ENCODE results near the gene DCTD. TPM values are rescaled to one million over a fixed set of nuclear protein-coding genes. Genes with fewer than 3 reads are reported as not detected.

The DCTD gene
- total RNA-seq: 85.2 TPM

DNA sequence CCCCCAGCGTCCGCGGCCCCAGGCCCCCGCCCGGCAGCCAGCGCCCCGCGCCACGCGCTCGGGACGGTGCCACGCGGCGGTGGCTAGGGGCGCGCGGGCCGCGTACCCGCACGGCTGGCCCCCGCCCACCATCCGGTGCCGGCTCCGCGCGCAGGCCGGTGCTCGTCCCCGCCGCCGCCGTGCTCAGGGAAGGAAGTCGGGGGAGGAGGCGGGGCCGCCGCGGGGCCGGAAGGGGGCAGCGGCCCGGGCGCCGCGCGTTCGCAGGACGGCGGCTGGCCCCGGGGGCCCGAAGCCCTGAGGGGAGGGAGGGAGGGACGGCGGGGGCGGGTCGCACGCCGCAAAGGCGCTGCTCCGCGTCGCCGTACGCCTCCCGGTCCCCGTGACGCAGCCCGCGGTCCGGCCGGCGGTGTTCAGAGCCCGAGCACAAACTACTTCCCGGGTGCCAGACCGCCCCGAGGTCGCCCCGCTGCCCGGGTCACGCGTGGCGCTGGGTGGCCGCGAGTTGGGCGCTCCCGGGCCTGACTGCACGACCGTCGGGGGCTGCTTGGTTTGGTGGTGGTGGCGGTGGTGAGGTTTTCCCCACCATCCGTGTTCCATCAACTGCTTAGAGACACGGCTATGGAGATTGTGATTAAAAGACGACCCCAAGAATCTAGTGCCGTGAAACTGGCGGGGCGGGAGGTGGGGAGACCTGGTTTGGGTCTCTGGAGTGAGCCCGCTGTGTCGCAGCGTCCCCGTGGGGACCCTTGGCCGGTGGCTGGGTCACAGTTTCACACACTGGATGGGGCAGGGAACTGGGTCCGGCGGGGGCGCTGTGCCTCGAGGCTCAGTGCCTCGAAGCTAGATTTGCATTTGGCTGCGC is at the start of gene DCTD:
Gene DCTD, minus strand, starts transcription at position 205 of the 862 bp plus-strand sequence. CDS start 1,818 bp downstream, outside the sequence.
- DNase-seq (ENCODE audit: low spot score) (peak; percentile 88), ATAC-seq (peak; percentile 85)
- intact Hi-C loops (cut with DNase I): no loop called here

GRCh38 chr4:182960746-182961145 is 43.6 kb upstream of the DCTD start:
- intact Hi-C loops (cut with DNase I): no loop called here
- DNase-seq (ENCODE audit: low spot score) (no peak), ATAC-seq (no peak)

DNA sequence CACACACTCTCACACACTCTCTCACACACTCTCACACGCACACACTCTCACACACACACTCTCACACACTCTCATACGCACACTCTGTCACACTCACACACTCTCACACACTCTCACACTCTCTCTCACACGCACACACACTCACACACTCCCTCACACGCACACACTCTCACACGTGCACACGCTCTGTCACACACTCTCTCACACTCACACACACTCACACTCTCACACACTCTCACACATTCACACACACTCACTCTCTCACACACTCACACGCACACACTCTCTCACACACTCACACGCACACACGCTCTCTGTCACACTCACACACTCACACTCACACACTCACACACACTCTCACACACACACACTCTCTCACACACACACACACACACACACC is 43.0 kb upstream of the DCTD start:
- intact Hi-C loops (cut with DNase I): no loop called here
- no peak for DNase-seq (ENCODE audit: low spot score)
- ATAC-seq: no peak

- DNase-seq (ENCODE audit: low spot score): no peak
- ATAC-seq: no peak
- intact Hi-C loops (cut with DNase I): no loop called here
These were observed 38.2 kb upstream of the DCTD start for GRCh38 chr4:182955411-182955810.

- DNase-seq (ENCODE audit: low spot score) (no peak), ATAC-seq (no peak)
- intact Hi-C loops (cut with DNase I): no loop called here
These were observed 27.5 kb upstream of the DCTD start for GRCh38 chr4:182944484-182945213.

GRCh38 chr4:182939680-182940079 is 22.5 kb upstream of the DCTD start:
- intact Hi-C loops (cut with DNase I): loop anchor here (10.0 kb wide), 1 partner anchor 325 kb away; no protein-coding TSS in a partner anchor
- no peak for DNase-seq (ENCODE audit: low spot score)
- no peak for ATAC-seq

GRCh38 chr4:182938205-182938645 is 21.0 kb upstream of the DCTD start:
- peak; percentile 84 for DNase-seq (ENCODE audit: low spot score)
- intact Hi-C loops (cut with DNase I): loop anchor here (10.0 kb wide), 1 partner anchor 327 kb away; no protein-coding TSS in a partner anchor
- peak; percentile 97 for ATAC-seq

DNA sequence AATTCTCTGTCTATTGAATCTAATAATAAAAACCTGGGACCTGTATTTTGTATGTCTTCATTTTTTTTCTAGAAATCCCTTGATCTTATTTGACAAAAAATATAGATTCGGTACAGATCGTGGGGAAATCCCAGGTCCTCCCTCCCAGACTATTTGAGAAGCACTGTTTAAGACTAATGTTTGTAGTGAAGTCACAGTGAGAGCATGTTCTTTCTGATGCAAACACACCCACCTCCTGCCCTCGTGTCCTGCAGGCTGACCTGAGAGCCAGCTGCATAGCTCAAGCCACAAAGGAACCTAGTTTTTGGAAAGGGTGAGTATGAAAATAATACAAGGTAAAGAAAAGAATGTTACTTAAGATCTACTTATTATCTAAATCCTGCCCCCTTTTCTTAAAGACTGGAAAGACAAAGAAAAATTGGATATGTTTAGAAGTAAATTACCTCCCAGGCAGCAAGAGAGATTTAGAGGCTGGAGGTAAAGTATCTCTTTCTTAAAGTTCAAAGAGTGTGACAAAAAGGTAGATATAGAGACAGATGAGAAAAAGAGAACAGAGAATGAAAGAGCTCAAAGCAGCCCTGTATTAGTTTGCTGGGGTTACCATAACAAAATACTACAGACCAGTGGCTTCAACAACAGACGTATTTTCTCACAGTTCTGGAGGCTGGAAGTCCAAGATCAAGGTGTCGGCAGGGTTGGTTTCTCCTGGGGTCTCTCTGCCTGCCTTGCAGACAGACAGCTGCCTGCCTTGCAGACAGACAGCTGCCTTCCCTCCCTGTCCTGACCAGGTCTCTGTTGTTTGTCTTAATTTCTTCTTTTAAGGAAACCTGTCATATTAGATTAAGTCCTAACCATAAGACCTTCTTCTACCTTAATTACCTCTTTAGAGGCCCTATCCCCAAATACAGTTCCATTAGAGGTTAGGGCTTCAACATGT is 20.4 kb upstream of the DCTD start:
- peak; percentile 25 for ATAC-seq
- intact Hi-C loops (cut with DNase I): loop anchor here (10.0 kb wide), 1 partner anchor 327 kb away; no protein-coding TSS in a partner anchor
- DNase-seq (ENCODE audit: low spot score): no peak

DNA sequence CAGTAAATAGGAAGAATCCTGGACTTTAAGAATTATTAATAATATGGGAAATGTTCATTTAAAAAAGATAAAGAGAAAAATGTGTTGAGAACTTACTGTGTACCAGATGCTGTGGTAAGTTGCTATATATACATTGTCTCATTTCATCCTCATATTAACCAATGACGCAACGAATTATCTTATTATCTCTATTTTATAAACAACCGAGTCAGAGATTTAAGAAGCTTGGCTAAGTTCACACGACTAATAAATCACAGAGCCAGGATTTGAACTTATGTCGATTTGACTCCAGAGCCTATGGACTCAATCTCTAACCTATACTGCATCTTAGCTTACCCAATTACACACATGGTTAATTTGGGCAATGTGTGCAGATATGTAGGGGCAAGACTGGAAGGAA is 15.5 kb upstream of the DCTD start:
- intact Hi-C loops (cut with DNase I): loop anchor here (10.0 kb wide), 1 partner anchor 332 kb away; no protein-coding TSS in a partner anchor
- ATAC-seq: no peak

DNA sequence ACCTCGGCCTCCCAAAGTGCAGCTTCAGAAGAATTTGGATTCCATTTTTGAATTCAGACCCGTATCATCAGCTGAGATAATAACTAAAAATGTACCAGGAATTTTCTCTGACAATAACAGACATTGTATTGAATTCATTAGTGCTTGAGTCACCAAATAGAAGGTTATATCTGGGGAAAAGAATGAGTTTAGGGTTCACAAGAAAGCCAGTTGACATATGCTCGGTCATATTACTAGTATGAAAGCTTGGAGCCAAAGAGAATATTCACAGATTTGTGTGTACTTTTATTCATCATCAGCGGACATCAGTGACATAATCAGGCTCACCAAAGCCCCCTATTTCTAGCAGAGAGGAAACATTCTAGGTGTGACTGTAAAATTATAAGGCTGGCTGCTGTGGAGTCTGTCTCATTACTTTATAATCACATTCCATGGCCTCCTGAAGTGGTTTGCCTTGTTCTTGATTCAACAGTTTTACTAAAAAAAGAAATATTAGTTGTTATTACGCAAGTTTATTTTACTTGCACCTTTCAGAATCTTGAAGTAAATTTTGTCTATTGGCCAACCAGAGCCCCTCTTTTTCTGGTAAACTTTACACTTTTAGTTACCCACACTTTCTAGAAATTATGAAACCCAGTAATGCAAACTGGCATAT is 14.6 kb upstream of the DCTD start:
- intact Hi-C loops (cut with DNase I): loop anchor here (10.0 kb wide), 1 partner anchor 333 kb away; no protein-coding TSS in a partner anchor
- ATAC-seq: no peak
- DNase-seq (ENCODE audit: low spot score): no peak

More for the DNA sequence above, 15.5 kb upstream of the DCTD start:
- no peak for DNase-seq (ENCODE audit: low spot score)

- intact Hi-C loops (cut with DNase I): loop anchor here (10.0 kb wide), 1 partner anchor 334 kb away; no protein-coding TSS in a partner anchor
- DNase-seq (ENCODE audit: low spot score): no peak
- ATAC-seq: no peak
These were observed 13.7 kb upstream of the DCTD start for GRCh38 chr4:182930889-182931288.

DNA sequence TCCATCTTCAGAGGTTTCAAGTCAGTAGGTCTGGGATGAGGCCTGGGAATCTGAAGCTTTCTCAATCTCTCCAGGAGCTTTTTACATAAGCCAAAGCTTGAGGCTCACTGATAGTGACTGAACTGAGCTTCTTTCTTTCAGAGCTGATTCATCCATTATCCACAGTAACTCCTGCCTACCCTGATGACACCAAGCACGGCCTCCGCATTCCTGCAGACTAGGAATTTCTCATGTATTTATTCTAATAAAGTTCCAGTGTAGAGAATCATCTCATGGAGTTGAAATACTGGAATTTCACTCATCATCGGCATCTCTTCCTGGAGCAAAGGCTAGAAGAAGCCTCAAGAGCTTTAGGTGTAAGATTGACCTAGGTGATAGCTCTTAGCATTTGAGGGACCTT is 12.1 kb upstream of the DCTD start:
- intact Hi-C loops (cut with DNase I): no loop called here
- no peak for DNase-seq (ENCODE audit: low spot score)
- no peak for ATAC-seq

DNA sequence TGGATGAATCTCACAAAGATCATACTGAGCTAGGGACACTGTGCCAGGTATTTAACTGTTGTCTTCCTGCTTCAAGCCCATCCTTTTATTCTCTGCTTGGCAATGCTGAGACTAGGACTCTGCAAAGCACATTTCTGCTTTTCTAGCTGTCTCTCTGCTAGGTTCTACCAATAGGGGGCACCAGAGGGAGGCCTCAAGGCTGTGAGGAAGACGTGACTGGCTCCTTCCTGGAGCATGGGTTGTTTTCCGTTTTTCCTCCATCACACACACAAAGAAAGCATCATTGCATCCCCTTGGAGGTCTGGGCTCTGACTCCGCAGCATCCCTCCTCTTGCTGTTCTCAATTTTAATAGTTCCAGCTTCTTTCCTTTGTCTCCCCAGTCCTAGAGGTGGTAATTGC is 10.9 kb upstream of the DCTD start:
- intact Hi-C loops (cut with DNase I): no loop called here
- no peak for DNase-seq (ENCODE audit: low spot score)
- no peak for ATAC-seq

GRCh38 chr4:182927505-182927904 is 10.3 kb upstream of the DCTD start:
- intact Hi-C loops (cut with DNase I): no loop called here
- ATAC-seq (no peak), DNase-seq (ENCODE audit: low spot score) (no peak)

DNA sequence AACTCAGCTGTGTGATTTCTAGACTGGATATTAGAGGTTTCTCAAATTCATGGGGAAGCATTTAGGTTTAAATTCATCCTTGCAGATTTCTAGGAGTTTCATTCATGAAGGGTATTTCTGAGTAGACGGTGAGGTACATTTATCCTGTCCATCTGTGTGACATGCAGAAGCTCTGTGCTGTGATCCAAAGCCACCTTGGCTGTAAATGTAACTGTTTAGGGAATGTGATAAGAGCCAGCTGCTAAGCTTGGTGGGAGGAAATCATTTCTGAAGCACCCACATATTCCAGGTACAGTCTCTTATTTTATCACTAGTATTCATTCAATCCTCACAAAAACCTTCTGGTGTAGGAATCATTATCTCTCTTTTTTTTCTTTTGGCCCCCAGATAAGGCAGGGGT is 8.7 kb upstream of the DCTD start:
- ATAC-seq (no peak), DNase-seq (ENCODE audit: low spot score) (no peak)
- intact Hi-C loops (cut with DNase I): no loop called here

DNA sequence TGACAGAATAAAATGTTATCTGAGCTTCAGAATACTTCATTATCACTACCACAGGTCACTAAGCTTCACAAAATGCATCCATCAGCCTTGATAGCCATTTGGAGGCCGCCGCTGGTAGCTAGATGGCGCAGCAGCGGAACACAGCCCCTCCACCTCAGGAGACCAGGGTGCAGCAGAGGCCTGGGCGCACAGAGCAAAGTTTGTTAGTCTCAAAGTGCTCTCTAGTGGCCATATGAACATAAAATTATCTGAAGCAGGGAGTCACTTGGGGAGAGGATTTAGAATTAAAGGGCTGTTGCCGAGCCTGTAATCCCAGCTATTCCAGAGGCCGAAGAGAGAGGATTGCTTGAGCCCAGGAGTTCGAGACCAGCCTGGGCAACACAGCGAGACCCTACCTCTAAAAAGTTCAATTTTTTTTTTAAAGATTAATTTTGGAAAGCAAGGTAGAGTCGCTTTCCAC is 8.1 kb upstream of the DCTD start:
- intact Hi-C loops (cut with DNase I): no loop called here
- DNase-seq (ENCODE audit: low spot score): peak; percentile 73
- ATAC-seq: peak; percentile 80

DNA sequence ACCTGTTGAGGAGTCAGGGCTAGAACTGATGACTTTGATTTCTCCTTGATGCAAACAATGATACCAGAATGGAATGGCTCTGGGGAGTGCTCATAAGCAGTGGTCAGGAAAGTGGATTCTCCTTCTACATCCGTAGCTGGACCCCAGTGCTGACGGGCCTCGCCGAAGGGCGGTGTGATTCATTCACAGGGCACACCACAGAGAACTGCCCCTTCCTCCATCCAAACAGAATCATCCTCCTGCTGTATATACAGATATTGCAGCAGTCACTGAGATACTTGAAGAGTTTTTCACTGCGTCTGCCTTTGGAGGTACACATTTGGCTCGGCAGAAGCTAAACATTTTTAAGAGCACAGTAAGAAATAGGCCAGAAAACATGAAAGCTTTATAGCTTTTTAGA is 7.3 kb upstream of the DCTD start:
- no peak for ATAC-seq
- DNase-seq (ENCODE audit: low spot score): no peak
- intact Hi-C loops (cut with DNase I): no loop called here

GRCh38 chr4:182923796-182924340 is 6.7 kb upstream of the DCTD start:
- DNase-seq (ENCODE audit: low spot score) (no peak), ATAC-seq (no peak)
- intact Hi-C loops (cut with DNase I): no loop called here

Data from sciatic nerve (tissue), 2 donors.